Activated CD4-positive, alpha-beta T cell treated with anti-CD3 and anti-CD28 coated beads, Interleukin-10, Interleukin-2, amounts not matched to agents 100 ng/mL and 50 ng/mL, durations not matched to agents 16 hours and 8 hours (primary cell): Measurements from ENCODE around the gene DYNLL2.
"Not testable (repeated sequence)": the region's sequence is repeated elsewhere in the genome, so short reads cannot be mapped to it uniquely, and the experiment has no call there.

ENCODE experiments used
- DNase-seq: peaks from one replicate; pipeline ENCODE4 v3.0.0-alpha.2; 2020

Gene DYNLL2

GRCh38 chr17:58082870-58083490, at the start of gene DYNLL2:
Gene DYNLL2, plus strand, starts transcription at chr17:58083419. Its CDS starts 3,672 bp downstream, at chr17:58087091.
- peak; percentile 95 for DNase-seq

GRCh38 chr17:58039975-58040374, 43.2 kb upstream of the DYNLL2 start:
- no peak for DNase-seq

- DNase-seq, result no peak
These were observed 42.8 kb upstream of the DYNLL2 start for GRCh38 chr17:58040386-58040785.

- no peak for DNase-seq
These were observed 42.1 kb upstream of the DYNLL2 start for GRCh38 chr17:58041161-58041560.

- DNase-seq, result no peak
These were observed 39.7 kb upstream of the DYNLL2 start for GRCh38 chr17:58043221-58044181.

GRCh38 chr17:58044256-58044655, 39.0 kb upstream of the DYNLL2 start:
- not testable (repeated sequence) for DNase-seq

- no peak for DNase-seq
These were observed 36.8 kb upstream of the DYNLL2 start for GRCh38 chr17:58046239-58047094.

- no peak for DNase-seq
These were observed 35.7 kb upstream of the DYNLL2 start for GRCh38 chr17:58047376-58048150.

GRCh38 chr17:58049533-58049932, 33.7 kb upstream of the DYNLL2 start:
- DNase-seq, result no peak

GRCh38 chr17:58050966-58051365, 32.3 kb upstream of the DYNLL2 start:
- DNase-seq, result no peak

- no peak for DNase-seq
These were observed 31.8 kb upstream of the DYNLL2 start for GRCh38 chr17:58051468-58051867.

GRCh38 chr17:58052407-58052806, 30.8 kb upstream of the DYNLL2 start:
- DNase-seq, result no peak

GRCh38 chr17:58052945-58053715, 30.1 kb upstream of the DYNLL2 start:
- DNase-seq, result no peak

- DNase-seq, result no peak
These were observed 28.6 kb upstream of the DYNLL2 start for GRCh38 chr17:58054641-58055040.

- DNase-seq, result no peak
These were observed 26.7 kb upstream of the DYNLL2 start for GRCh38 chr17:58056476-58056875.

- no peak for DNase-seq
These were observed 24.1 kb upstream of the DYNLL2 start for GRCh38 chr17:58059141-58059540.

GRCh38 chr17:58060596-58061191, 22.5 kb upstream of the DYNLL2 start:
- DNase-seq, result no peak

- DNase-seq, result no peak
These were observed 21.5 kb upstream of the DYNLL2 start for GRCh38 chr17:58061672-58062071.

- no peak for DNase-seq
These were observed 18.0 kb upstream of the DYNLL2 start for GRCh38 chr17:58065238-58065637.

- no peak for DNase-seq
These were observed 16.8 kb upstream of the DYNLL2 start for GRCh38 chr17:58066401-58066800.

- no peak for DNase-seq
These were observed 10.4 kb upstream of the DYNLL2 start for GRCh38 chr17:58072862-58073261.
